Endothelial cell of umbilical vein (primary cell): ENCODE measurements around the gene ADGRG7. TPM values are rescaled to one million over a fixed set of nuclear protein-coding genes. Genes with fewer than 3 reads are reported as not detected.

ENCODE experiments used
- BruUV-seq: library from RNA; stranded (reverse); fragments of 400-500 nt; replicated peaks from 2 replicates; lab custom pipeline; 2021; lab: Mats Ljungman, UMichigan
- CTCF ChIA-PET: fragments of 300-600, 350-600 bp; sonication (Branson Sonifier 250); formaldehyde crosslinking; loops from one replicate; lab custom pipeline; 2021; ENCODE audit warnings: antibody characterized with exemption, inconsistent platforms; lab: Charles Lee
- POLR2A ChIA-PET: fragments of 300-600, 350-600 bp; sonication (Branson Sonifier 250); formaldehyde crosslinking; loops from one replicate; lab custom pipeline; 2021; ENCODE audit warnings: antibody characterized with exemption, inconsistent platforms; lab: Charles Lee
- DNase-seq: peaks from one replicate; pipeline ENCODE4 v3.0.0-alpha.2; 2011; ENCODE audit warnings: low read depth, low spot score
- FAIRE-seq: peaks from 2 replicates; lab custom pipeline; 2011; peaks lifted over from hg19 to GRCh38; lab: Jason Lieb, UNC
- H2AFZ ChIP-seq: 2 replicates; pipeline ENCODE4 v1.6.0; 2012; ENCODE audit warnings: low read depth, low read length, control low read depth, inconsistent platforms
- H3K27ac ChIP-seq: 2 replicates; pipeline ENCODE4 v1.5.1; 2011; ENCODE audit warnings: low read depth, mild to moderate bottlenecking, control low read depth, low read length, moderate library complexity; ENCODE audit not compliant: insufficient read depth
- H3K27me3 ChIP-seq, 2 experiments: 2 replicates each; pipeline versions ENCODE4 v1.6.0 to v1.6.1; 2011; ENCODE audit warnings: low read length in 2 of 2, mixed read lengths in 1 of 2; ENCODE audit not compliant: control insufficient read depth in 2 of 2, insufficient read depth in 2 of 2
- H3K36me3 ChIP-seq, 2 experiments: 2 replicates in 1 of 2; 3 replicates in 1 of 2; pipeline ENCODE4 v1.5.1; 2011; ENCODE audit warnings: low read length in 2 of 2, mild to moderate bottlenecking in 1 of 2, moderate library complexity in 1 of 2; ENCODE audit not compliant: control insufficient read depth in 2 of 2, insufficient read depth in 2 of 2; ENCODE audit errors: extremely low read depth in 1 of 2
- H3K4me1 ChIP-seq: 3 replicates; pipeline ENCODE4 v1.5.1; 2011; ENCODE audit warnings: mild to moderate bottlenecking, low read length; ENCODE audit not compliant: control insufficient read depth, insufficient read depth; ENCODE audit errors: extremely low read depth
- H3K4me2 ChIP-seq: 2 replicates; pipeline ENCODE4 v1.6.1; 2011; ENCODE audit warnings: low read length, control low read depth, mixed read lengths; ENCODE audit not compliant: insufficient read depth
- H3K4me3 ChIP-seq, 3 experiments: fragments of 200-600 bp in 1 of 3; sonication (generic), shearing (Covaris generic) in 1 of 3; replicated peaks in 1 of 3; 2 replicates each; pipeline ENCODE4 v1.5.1; 2011 to 2016; ENCODE audit warnings: control low read depth in 3 of 3, low read length in 3 of 3, mild to moderate bottlenecking in 2 of 3, inconsistent platforms in 1 of 3, low read depth in 1 of 3, moderate library complexity in 1 of 3; ENCODE audit not compliant: insufficient read depth in 1 of 3
- H3K79me2 ChIP-seq: 2 replicates; pipeline ENCODE4 v1.6.0; 2012; ENCODE audit warnings: low read length, inconsistent platforms; ENCODE audit not compliant: control insufficient read depth, insufficient read depth
- H3K9ac ChIP-seq: replicated peaks from 2 replicates; pipeline ENCODE3; 2011; ENCODE audit warnings: low read length, control low read depth; ENCODE audit not compliant: insufficient read depth; ENCODE audit errors: extremely low read depth
- H3K9me1 ChIP-seq: replicated peaks from 3 replicates; pipeline ENCODE4 v1.6.0; 2011; ENCODE audit warnings: mild to moderate bottlenecking, low read length; ENCODE audit not compliant: control insufficient read depth, insufficient read depth; ENCODE audit errors: extremely low read depth
- H3K9me3 ChIP-seq: replicated peaks from 2 replicates; pipeline ENCODE4 v1.5.1; 2012; ENCODE audit warnings: low read length, inconsistent platforms; ENCODE audit not compliant: control insufficient read depth, insufficient read depth
- H4K20me1 ChIP-seq: replicated peaks from 2 replicates; pipeline ENCODE3; 2011; ENCODE audit warnings: mild to moderate bottlenecking, low read length; ENCODE audit not compliant: control insufficient read depth, insufficient read depth; ENCODE audit errors: extremely low read depth
- EZH2 ChIP-seq: IDR thresholded peaks from 2 replicates; pipeline ENCODE4 v1.6.1; 2012; ENCODE audit warnings: borderline replicate concordance, low read depth, mild to moderate bottlenecking, moderate library complexity, low read length, inconsistent platforms; ENCODE audit not compliant: severe bottlenecking
- FOS ChIP-seq: IDR thresholded peaks from 2 replicates; pipeline ENCODE4 v1.6.1; 2011; ENCODE audit warnings: mild to moderate bottlenecking, low read length, moderate library complexity, borderline replicate concordance; ENCODE audit not compliant: insufficient read depth
- GATA2 ChIP-seq: IDR thresholded peaks from 2 replicates; pipeline ENCODE4 v1.7.0; 2011; ENCODE audit warnings: low read depth, mild to moderate bottlenecking, moderate library complexity, mixed read lengths, low read length; ENCODE audit not compliant: insufficient read length, insufficient read depth
- JUN ChIP-seq: IDR thresholded peaks from 2 replicates; pipeline ENCODE4 v1.6.1; 2011; ENCODE audit warnings: borderline replicate concordance, low read depth; ENCODE audit not compliant: insufficient read length, insufficient read depth
- MYC ChIP-seq: IDR thresholded peaks from one replicate; pipeline ENCODE4 v1.6.1; 2011; ENCODE audit warnings: mild to moderate bottlenecking, low read depth, low read length
- POLR2A ChIP-seq: IDR thresholded peaks from 2 replicates; pipeline ENCODE4 v1.6.1; 2012; ENCODE audit warnings: low read depth, mild to moderate bottlenecking, control low read depth, low read length
- POLR2AphosphoS5 ChIP-seq: IDR thresholded peaks from 2 replicates; pipeline ENCODE4 v1.6.1; 2012; ENCODE audit warnings: low read depth, mild to moderate bottlenecking, control low read depth, low read length, moderate library complexity; ENCODE audit not compliant: insufficient read depth
- dilution Hi-C: fragments of 300-500 bp; cut with MboI; formaldehyde crosslinking; loops from one replicate; pipeline ENCODE4 v1.15.0; 2019; ENCODE audit warnings: low sequenced_read_pairs; ENCODE audit not compliant: extremely low pct_ligation_motif_present
- intact Hi-C: fragments of 100-400 bp; cut with micrococcal nuclease; formaldehyde crosslinking; loops from one replicate; pipeline ENCODE4 v1.10.0; 2022
- polyA plus RNA-seq, 4 experiments: library from polyadenylated mRNA; depleted of rRNA in 3 of 4; stranded (reverse) in 3 of 4; unstranded in 1 of 4; fragments of >200 nt; gene quantifications; 2 replicates each; pipeline versions ENCODE4 v1.2.1 to v1.2.3, GENCODE V29; 2011 to 2012; ENCODE audit warnings: missing spikeins in 1 of 4
- total RNA-seq: library from RNA; stranded (reverse); gene quantifications from 2 replicates; pipeline ENCODE4 v1.2.3, GENCODE V29; 2021
- TF ChIP-seq, protein P1 (sequence below), 2 donors: IDR thresholded peaks; 1 replicate in 1 of 2; 2 replicates in 1 of 2; pipeline ENCODE4 v1.5.1; 2011; ENCODE audit warnings: low read length in 2 of 2, mild to moderate bottlenecking in 2 of 2, moderate library complexity in 2 of 2, control low read depth in 1 of 2, inconsistent platforms in 1 of 2, low read depth in 1 of 2; ENCODE audit not compliant: insufficient read depth in 1 of 2; ENCODE audit errors: extremely low read depth in 1 of 2
- TF ChIP-seq, protein P2 (sequence below): IDR thresholded peaks from 2 replicates; pipeline ENCODE4 v1.6.1; 2011; ENCODE audit not compliant: insufficient read depth, insufficient read length

Gene ADGRG7
- total and polyA plus RNA-seq, 2 donors (not counting 3 experiments of a cell fraction or from before 2014, with no cell fraction given): not detected

DNA sequence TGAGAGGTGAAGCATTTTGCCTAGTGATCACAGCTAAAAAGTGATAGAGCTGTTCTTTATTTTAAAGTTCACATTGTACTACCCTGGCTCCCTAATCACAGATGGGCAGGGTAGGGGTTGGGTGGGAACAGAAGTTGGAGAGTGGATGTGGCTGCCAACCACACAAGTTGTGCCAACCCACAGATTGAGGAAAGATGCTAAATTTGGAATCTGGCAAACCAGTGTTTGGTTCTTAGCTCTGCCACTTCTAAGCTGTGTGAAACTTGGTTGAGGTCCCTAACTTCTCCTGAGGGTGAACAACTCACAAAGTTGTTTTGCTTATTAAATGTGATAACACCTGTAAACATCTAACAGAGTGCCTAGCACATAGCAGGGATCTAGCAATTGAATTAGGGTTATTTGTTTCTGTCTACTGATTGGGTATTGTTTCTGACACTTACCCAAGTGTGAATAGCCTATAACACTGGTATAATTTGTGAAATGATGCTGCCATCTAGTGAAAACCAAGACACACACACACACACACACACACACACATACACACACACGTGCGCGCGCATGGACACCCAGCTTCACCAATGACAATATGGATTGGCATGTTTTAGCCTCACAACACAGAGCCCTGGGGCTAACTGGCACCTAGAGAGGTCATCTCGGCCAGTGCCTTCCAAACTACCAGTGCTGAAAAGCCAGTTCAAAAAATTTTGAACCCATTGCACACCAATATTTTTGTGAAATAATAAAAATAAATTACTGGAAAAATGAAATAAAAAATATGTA lies 25.3 kb downstream of the ADGRG7 start:
- no peaks in the 10 kb centered on the region for H3K27me3 ChIP-seq
- no peak overlapping the region for H3K4me2 ChIP-seq
- ChIA-PET POLR2A (no interaction called here), CTCF (interaction anchor here (0.5 to 4.9 kb wide), 9 partner anchors 13 to 803 kb away, joined by 3 to 51 read pairs (median 4); partner anchors contain the start of gene TMEM45A)
- H4K20me1 ChIP-seq: no peaks in the 10 kb centered on the region
- H3K79me2 ChIP-seq: no peaks in the 10 kb centered on the region
- no peak overlapping the region for H3K9ac ChIP-seq
- FAIRE-seq (peak; percentile 46), DNase-seq (peak; percentile 40)
- dilution Hi-C loops (no loop called here), intact Hi-C loops (loop anchor here (5.0 kb wide), 1 partner anchor 172 kb away; no protein-coding TSS in a partner anchor)
- no peak overlapping the region for H2AFZ ChIP-seq
- no TSS peak for BruUV-seq
- H3K27ac ChIP-seq: no peak overlapping the region
- no peak overlapping the region for H3K4me3 ChIP-seq
- H3K4me1 ChIP-seq: peaks cover 7% of the 10 kb centered on the region
- TF ChIP-seq EZH2: no peak
- TF ChIP-seq, protein P1, sequence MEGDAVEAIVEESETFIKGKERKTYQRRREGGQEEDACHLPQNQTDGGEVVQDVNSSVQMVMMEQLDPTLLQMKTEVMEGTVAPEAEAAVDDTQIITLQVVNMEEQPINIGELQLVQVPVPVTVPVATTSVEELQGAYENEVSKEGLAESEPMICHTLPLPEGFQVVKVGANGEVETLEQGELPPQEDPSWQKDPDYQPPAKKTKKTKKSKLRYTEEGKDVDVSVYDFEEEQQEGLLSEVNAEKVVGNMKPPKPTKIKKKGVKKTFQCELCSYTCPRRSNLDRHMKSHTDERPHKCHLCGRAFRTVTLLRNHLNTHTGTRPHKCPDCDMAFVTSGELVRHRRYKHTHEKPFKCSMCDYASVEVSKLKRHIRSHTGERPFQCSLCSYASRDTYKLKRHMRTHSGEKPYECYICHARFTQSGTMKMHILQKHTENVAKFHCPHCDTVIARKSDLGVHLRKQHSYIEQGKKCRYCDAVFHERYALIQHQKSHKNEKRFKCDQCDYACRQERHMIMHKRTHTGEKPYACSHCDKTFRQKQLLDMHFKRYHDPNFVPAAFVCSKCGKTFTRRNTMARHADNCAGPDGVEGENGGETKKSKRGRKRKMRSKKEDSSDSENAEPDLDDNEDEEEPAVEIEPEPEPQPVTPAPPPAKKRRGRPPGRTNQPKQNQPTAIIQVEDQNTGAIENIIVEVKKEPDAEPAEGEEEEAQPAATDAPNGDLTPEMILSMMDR (IDR thresholded peaks at IDR 0.05; ENCODE audit: extremely low read depth in 1 of 2, insufficient read depth in 1 of 2, low read depth in 1 of 2, low read length in 2 of 2): peak in 1 of 2 donors; percentile 6
- no peaks in the 10 kb centered on the region for H3K36me3 ChIP-seq
- no peaks in the 10 kb centered on the region for H3K9me1 ChIP-seq
- no peaks in the 10 kb centered on the region for H3K9me3 ChIP-seq

DNA sequence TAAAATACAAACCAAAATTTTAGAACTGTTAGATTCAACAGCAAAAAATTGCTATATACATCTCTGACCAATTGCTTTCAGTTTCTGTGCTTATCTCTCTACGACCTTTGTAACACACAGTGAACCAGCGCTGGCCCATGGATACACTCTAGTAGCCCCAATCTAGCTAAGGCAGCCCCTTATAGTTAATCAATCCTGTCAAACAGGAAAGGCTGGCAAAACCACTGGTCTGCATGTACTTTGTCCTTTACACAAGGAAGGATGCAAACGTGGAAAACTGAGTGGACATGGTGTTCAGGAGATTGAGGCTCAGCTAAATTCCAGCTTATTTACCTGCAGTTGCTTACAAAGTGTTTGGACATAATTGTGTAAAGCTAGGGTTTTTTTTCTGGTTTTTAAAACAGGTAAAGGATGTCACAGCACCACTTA lies 25.9 kb downstream of the ADGRG7 start:
- CTCF ChIA-PET: interaction anchor here (0.5 to 4.9 kb wide), 8 partner anchors 14 to 804 kb away, joined by 3 to 51 read pairs (median 4); no protein-coding TSS in a partner anchor

More for the DNA sequence above, 25.9 kb downstream of the ADGRG7 start:
- Histone ChIP-seq H3K36me3 (no peaks in the 10 kb centered on the region), H2AFZ (no peak overlapping the region), H3K4me3 (no peak overlapping the region), H3K9me1 (no peaks in the 10 kb centered on the region), H3K79me2 (no peaks in the 10 kb centered on the region), H3K4me2 (no peak overlapping the region), H3K9ac (no peak overlapping the region), H4K20me1 (no peaks in the 10 kb centered on the region), H3K4me1 (peaks cover 1% of the 10 kb centered on the region), H3K27me3 (no peaks in the 10 kb centered on the region), H3K9me3 (no peaks in the 10 kb centered on the region), H3K27ac (no peak overlapping the region)
- POLR2A ChIA-PET: no interaction called here
- TF ChIP-seq GATA2 (no peak), FOS (no peak), JUN (no peak), MYC (no peak), POLR2A (no peak), POLR2AphosphoS5 (no peak), EZH2 (no peak)
- TF ChIP-seq, protein P1 (IDR thresholded peaks at IDR 0.05; ENCODE audit: extremely low read depth in 1 of 2, insufficient read depth in 1 of 2, low read depth in 1 of 2, low read length in 2 of 2): no peak
- TF ChIP-seq, protein P2, sequence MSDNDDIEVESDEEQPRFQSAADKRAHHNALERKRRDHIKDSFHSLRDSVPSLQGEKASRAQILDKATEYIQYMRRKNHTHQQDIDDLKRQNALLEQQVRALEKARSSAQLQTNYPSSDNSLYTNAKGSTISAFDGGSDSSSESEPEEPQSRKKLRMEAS: no peak
- intact Hi-C loops: no loop called here
- no peak for DNase-seq
- no peak for FAIRE-seq
- dilution Hi-C loops: no loop called here
- BruUV-seq: no TSS peak
